Transverse colon (tissue), 4 donors: ENCODE measurements around the gene PGM5. TPM values are rescaled to one million over a fixed set of nuclear protein-coding genes. Genes with fewer than 3 reads are reported as not detected.
A peak's percentile ranks its signal among the peaks of the same experiment; 100 is the strongest.

ENCODE experiments used
- DNase-seq: peaks from one replicate; pipeline ENCODE4 v3.0.0-alpha.2; 2019
- H3K27ac ChIP-seq, 4 donors: fragments of 200-600 bp; sonication (generic); 2 replicates each; pipeline ENCODE4 v1.5.1; 2016 to 2018; ENCODE audit warnings: inconsistent platforms in 4 of 4
- H3K27me3 ChIP-seq: fragments of 200-600 bp; sonication (generic); 2 replicates; pipeline ENCODE4 v1.5.1; 2017; ENCODE audit warnings: inconsistent platforms
- H3K36me3 ChIP-seq, 4 donors: fragments of 200-600 bp; sonication (generic); 2 replicates each; pipeline ENCODE4 v1.5.1; 2017 to 2019; ENCODE audit warnings: inconsistent platforms in 4 of 4
- H3K4me1 ChIP-seq, 4 donors: fragments of 200-600 bp; sonication (generic); 2 replicates each; pipeline ENCODE4 v1.5.1; 2017 to 2020; ENCODE audit warnings: inconsistent platforms in 4 of 4
- H3K4me3 ChIP-seq, 4 donors: fragments of 200-600 bp; sonication (generic); 1 replicate in 1 of 4; 2 replicates in 3 of 4; pipeline versions ENCODE4 v1.5.1 to v1.6.1; 2017 to 2019; ENCODE audit warnings: inconsistent platforms in 4 of 4
- H3K9me3 ChIP-seq, 2 donors: fragments of 200-600 bp; sonication (generic); 2 replicates each; pipeline ENCODE4 v1.5.1; 2017 to 2019; ENCODE audit warnings: inconsistent platforms in 2 of 2
- CTCF ChIP-seq, 5 experiments: fragments of 200-600 bp in 3 of 5; fragments of 450-650 bp in 2 of 5; sonication (generic) in 3 of 5; IDR thresholded peaks; 1 replicate in 2 of 5; 2 replicates in 3 of 5; pipeline ENCODE4 v1.5.1; 2016 to 2017; ENCODE audit warnings: antibody characterized with exemption in 5 of 5, inconsistent platforms in 3 of 5, mild to moderate bottlenecking in 2 of 5, moderate library complexity in 1 of 5
- EP300 ChIP-seq: sonication (generic); formaldehyde crosslinking; IDR thresholded peaks from one replicate; pipeline ENCODE4 v1.6.1; 2017; ENCODE audit warnings: antibody characterized with exemption, low read depth
- POLR2A ChIP-seq: fragments of 450-650 bp; IDR thresholded peaks from one replicate; pipeline ENCODE4 v1.6.1; 2016; ENCODE audit warnings: antibody characterized with exemption, mild to moderate bottlenecking, moderate library complexity
- POLR2AphosphoS5 ChIP-seq, 3 donors: sonication (generic); formaldehyde crosslinking; IDR thresholded peaks; one replicate each; pipeline ENCODE4 v1.6.1; 2016; ENCODE audit warnings: antibody characterized with exemption in 3 of 3
- WGBS, 2 donors: methylation state at CpG; one replicate each; pipeline ENCODE4 v1.1.5; 2018; ENCODE audit warnings: low coverage in 1 of 2; 5-methylcytosine and 5-hydroxymethylcytosine counted together
- in situ Hi-C, 4 donors: fragments of 200-750 bp; cut with MboI; loops; one replicate each; pipeline versions ENCODE4 v1.15.0 to v1.15.1; 2017; ENCODE audit warnings: low sequenced_read_pairs in 3 of 4, low pct_ligation_motif_present in 1 of 4, low pct_unique_long_range_greater_than_20kb in 1 of 4
- intact Hi-C: fragments of 100-400 bp; cut with DNase I; formaldehyde crosslinking; loops from one replicate; pipeline ENCODE4 v1.15.1; 2023; ENCODE audit warnings: low total_unique reads
- total RNA-seq, 4 donors: library from RNA; depleted of rRNA; stranded (reverse); fragments of >200 nt; gene quantifications; one replicate each; pipeline ENCODE4 v1.1.0, GENCODE V29; 2016

The PGM5 gene
- total RNA-seq, 4 donors from 2014 or later = 78.2 to 94.9 (median 89.4) TPM

GRCh38 chr9:68547417-68547816, 191.0 kb downstream of the PGM5 start:
- in situ Hi-C loops (no loop called here), intact Hi-C loops (no loop called here)
- Histone ChIP-seq H3K4me3 (no peak overlapping the region), H3K9me3 (no peaks in the 10 kb centered on the region), H3K27me3 (no peaks in the 10 kb centered on the region), H3K27ac (peak overlapping the region; percentile 10 to 64 (median 38)), H3K36me3 (no peaks in the 10 kb centered on the region), H3K4me1 (peaks cover 6 to 37% (median 14%) of the 10 kb centered on the region in 4 donors)
- no peak for DNase-seq
- TF ChIP-seq EP300 = no peak
- no peak for TF ChIP-seq POLR2AphosphoS5 (IDR thresholded peaks at IDR 0.05)
- no peak for TF ChIP-seq CTCF (IDR thresholded peaks at IDR 0.05)
- no peak for TF ChIP-seq POLR2A

GRCh38 chr9:68548241-68548640, 191.8 kb downstream of the PGM5 start:
- Histone ChIP-seq H3K4me1 (peaks cover 7 to 44% (median 17%) of the 10 kb centered on the region in 4 donors), H3K36me3 (no peaks in the 10 kb centered on the region), H3K4me3 (no peak overlapping the region), H3K27ac (peak overlapping the region in 1 of 4 donors; percentile 16), H3K9me3 (no peaks in the 10 kb centered on the region), H3K27me3 (no peaks in the 10 kb centered on the region)
- no peak for TF ChIP-seq EP300
- no peak for TF ChIP-seq POLR2AphosphoS5 (IDR thresholded peaks at IDR 0.05)
- no peak for TF ChIP-seq CTCF (IDR thresholded peaks at IDR 0.05)
- TF ChIP-seq POLR2A = no peak
- in situ Hi-C loops = no loop called here
- intact Hi-C loops = no loop called here
- DNase-seq = no peak
- 43 to 86% methylated on average over 1 to 3 of the region's 3 CpGs for WGBS, 2 donors

GRCh38 chr9:68551191-68551590, 194.8 kb downstream of the PGM5 start:
- peaks cover 4 to 55% (median 17%) of the 10 kb centered on the region in 4 donors for H3K4me1 ChIP-seq
- H3K9me3 ChIP-seq = no peaks in the 10 kb centered on the region
- in situ Hi-C loops = no loop called here
- peak; percentile 60 for DNase-seq
- H3K27ac ChIP-seq = peak overlapping the region; percentile 72 to 76 (median 74)
- intact Hi-C loops = no loop called here
- no peaks in the 10 kb centered on the region for H3K36me3 ChIP-seq
- peak in 2 of 3 donors; percentile 17 to 61 for TF ChIP-seq POLR2AphosphoS5 (IDR thresholded peaks at IDR 0.05)
- peak; percentile 22 for TF ChIP-seq POLR2A
- no peak for TF ChIP-seq CTCF (IDR thresholded peaks at IDR 0.05)
- no peaks in the 10 kb centered on the region for H3K27me3 ChIP-seq
- WGBS, 2 donors = 8 to 19% methylated on average over 2 to 4 of the region's 4 CpGs
- H3K4me3 ChIP-seq = no peak overlapping the region

GRCh38 chr9:68552700-68553476, 196.5 kb downstream of the PGM5 start:
- in situ Hi-C loops (no loop called here), intact Hi-C loops (no loop called here)
- H3K36me3 ChIP-seq = no peaks in the 10 kb centered on the region
- no peak for TF ChIP-seq POLR2A
- peak; percentile 44 to 73 (median 66) for TF ChIP-seq POLR2AphosphoS5 (IDR thresholded peaks at IDR 0.05)
- TF ChIP-seq CTCF (IDR thresholded peaks at IDR 0.05) = no peak
- TF ChIP-seq EP300 = peak; percentile 65
- peaks cover 4 to 48% (median 14%) of the 10 kb centered on the region in 4 donors for H3K4me1 ChIP-seq
- DNase-seq = no peak
- H3K27ac ChIP-seq = peak overlapping the region; percentile 72 to 76 (median 74)
- WGBS, 2 donors = 5 to 28% methylated on average over 3 of the region's 3 CpGs
- H3K27me3 ChIP-seq = no peaks in the 10 kb centered on the region
- no peaks in the 10 kb centered on the region for H3K9me3 ChIP-seq
- no peak overlapping the region for H3K4me3 ChIP-seq
